HG02610 (cell line): Measurements from ENCODE around the gene GPR25.
"Not testable (repeated sequence)": the region's sequence is repeated elsewhere in the genome, so short reads cannot be mapped to it uniquely, and the experiment has no call there.

Experiments
- ATAC-seq: cut with Tn5 transposase; IDR thresholded peaks from one replicate; pipeline ENCODE4 v1.9.1; 2021; ENCODE audit warnings: mild to moderate bottlenecking, moderate library complexity; ENCODE audit not compliant: unreplicated experiment

GPR25 gene

GRCh38 chr1:200909071-200909470, 36.3 kb downstream of the GPR25 start:
- no peak for ATAC-seq

- ATAC-seq: no peak
These were observed 37.0 kb downstream of the GPR25 start for GRCh38 chr1:200909757-200910239.

GRCh38 chr1:200911361-200911760, 38.6 kb downstream of the GPR25 start:
- ATAC-seq: no peak

GRCh38 chr1:200911936-200912335, 39.2 kb downstream of the GPR25 start:
- not testable (repeated sequence) for ATAC-seq

- ATAC-seq: no peak
These were observed 40.1 kb downstream of the GPR25 start for GRCh38 chr1:200912737-200913407.

- no peak for ATAC-seq
These were observed 43.4 kb downstream of the GPR25 start for GRCh38 chr1:200916152-200916551.

- ATAC-seq: no peak
These were observed 43.9 kb downstream of the GPR25 start for GRCh38 chr1:200916681-200917080.

- no peak for ATAC-seq
These were observed 44.6 kb downstream of the GPR25 start for GRCh38 chr1:200917291-200917817.

- ATAC-seq: no peak
These were observed 45.2 kb downstream of the GPR25 start for GRCh38 chr1:200918006-200918405.

- ATAC-seq: no peak
These were observed 46.6 kb downstream of the GPR25 start for GRCh38 chr1:200919386-200919785.

GRCh38 chr1:200921571-200922110, 48.9 kb downstream of the GPR25 start:
- ATAC-seq: no peak

GRCh38 chr1:200922406-200922805, 49.6 kb downstream of the GPR25 start:
- ATAC-seq: no peak

- no peak for ATAC-seq
These were observed 50.8 kb downstream of the GPR25 start for GRCh38 chr1:200923601-200924000.
